ACHN (cell line): ENCODE measurements around the gene ANKRD29.
"Not testable (repeated sequence)": the region's sequence is repeated elsewhere in the genome, so short reads cannot be mapped to it uniquely, and the experiment has no call there.

Experiments
- DNase-seq: peaks from one replicate; pipeline ENCODE4 v3.0.0-alpha.2; 2015
- in situ Hi-C: cut with HindIII; loops from 2 replicates; pipeline ENCODE4 v1.10.0; 2017; ENCODE audit warnings: low sequenced_read_pairs, low pct_ligation_motif_present, low pct_unique_long_range_greater_than_20kb

The ANKRD29 gene

GRCh38 chr18:23650968-23651927 is 11.5 kb downstream of the ANKRD29 start:
- DNase-seq, result no peak
- in situ Hi-C loops, result no loop called here

- DNase-seq, result no peak
- in situ Hi-C loops, result no loop called here
These were observed 13.6 kb downstream of the ANKRD29 start for GRCh38 chr18:23648940-23649607.

GRCh38 chr18:23648456-23648855 is 14.3 kb downstream of the ANKRD29 start:
- in situ Hi-C loops, result no loop called here
- DNase-seq, result no peak

- in situ Hi-C loops, result no loop called here
- no peak for DNase-seq
These were observed 16.4 kb downstream of the ANKRD29 start for GRCh38 chr18:23646282-23646681.

GRCh38 chr18:23645568-23646175 is 17.0 kb downstream of the ANKRD29 start:
- in situ Hi-C loops, result no loop called here
- DNase-seq, result no peak

GRCh38 chr18:23643815-23644490 is 18.8 kb downstream of the ANKRD29 start:
- DNase-seq, result no peak
- in situ Hi-C loops, result no loop called here

- in situ Hi-C loops, result no loop called here
- no peak for DNase-seq
These were observed 20.6 kb downstream of the ANKRD29 start for GRCh38 chr18:23641937-23642666.

- in situ Hi-C loops, result no loop called here
- DNase-seq, result no peak
These were observed 21.5 kb downstream of the ANKRD29 start for GRCh38 chr18:23641143-23641720.

GRCh38 chr18:23640052-23640451 is 22.7 kb downstream of the ANKRD29 start:
- no peak for DNase-seq
- in situ Hi-C loops, result no loop called here

- in situ Hi-C loops, DNase-seq: not testable (repeated sequence)
These were observed 26.3 kb downstream of the ANKRD29 start for GRCh38 chr18:23636433-23636832.

GRCh38 chr18:23636071-23636399 is 26.7 kb downstream of the ANKRD29 start:
- in situ Hi-C loops, result no loop called here
- DNase-seq, result no peak

GRCh38 chr18:23635283-23636070 is 27.2 kb downstream of the ANKRD29 start:
- in situ Hi-C loops, result no loop called here
- DNase-seq, result no peak

- DNase-seq, result no peak
- in situ Hi-C loops, result no loop called here
These were observed 28.0 kb downstream of the ANKRD29 start for GRCh38 chr18:23634692-23635091.

GRCh38 chr18:23632615-23633014 is 30.1 kb downstream of the ANKRD29 start:
- in situ Hi-C loops, result no loop called here
- no peak for DNase-seq

GRCh38 chr18:23631746-23632145 is 31.0 kb downstream of the ANKRD29 start:
- in situ Hi-C loops, result no loop called here
- no peak for DNase-seq

- DNase-seq, result no peak
- in situ Hi-C loops, result no loop called here
These were observed 31.4 kb downstream of the ANKRD29 start for GRCh38 chr18:23631312-23631711.

GRCh38 chr18:23629444-23629946 is 33.2 kb downstream of the ANKRD29 start:
- in situ Hi-C loops, result no loop called here
- peak; percentile 68 for DNase-seq
